ENCODE results near the gene GNA15.
A peak's percentile ranks its signal among the peaks of the same experiment; 100 is the strongest.

The GNA15 gene

DNA sequence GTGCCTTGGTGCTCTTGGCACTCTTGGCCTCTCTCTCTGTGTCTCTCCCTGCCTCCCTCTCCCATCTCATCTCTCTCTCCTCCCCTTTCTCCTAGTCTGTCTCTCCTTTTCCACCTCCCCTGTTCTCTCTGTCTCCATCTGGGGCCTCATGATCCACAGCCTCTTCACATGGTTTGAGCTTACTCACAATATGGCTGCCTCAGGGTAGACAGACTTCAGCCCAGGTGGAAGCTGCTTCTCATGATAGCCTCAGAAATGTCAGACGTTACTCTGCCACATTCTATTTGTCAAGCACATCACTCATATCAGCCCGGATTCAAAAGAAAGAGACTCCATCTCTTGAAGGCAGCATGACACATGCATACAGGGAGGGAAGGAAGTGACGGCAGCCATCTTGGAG is 24.4 kb downstream of the GNA15 start:
- H3K4me3 ChIP-seq (ENCODE audit: low read depth in 1 of 2, low read length in 1 of 2), result no peak overlapping the region
- peaks cover 29% of the 10 kb centered on the region for H3K36me3 ChIP-seq
- no peak for TF ChIP-seq CTCF (IDR thresholded peaks at IDR 0.05)
- H3K9me3 ChIP-seq, result no peaks in the 10 kb centered on the region
- H3K4me1 ChIP-seq (ENCODE audit: control insufficient read depth in 1 of 2, insufficient read depth in 1 of 2, low read depth in 1 of 2, low read length in 1 of 2), result peaks cover 22 to 25% of the 10 kb centered on the region in 2 experiments
- H3K27me3 ChIP-seq, result no peaks in the 10 kb centered on the region
- no peak overlapping the region for H3K27ac ChIP-seq

DNA sequence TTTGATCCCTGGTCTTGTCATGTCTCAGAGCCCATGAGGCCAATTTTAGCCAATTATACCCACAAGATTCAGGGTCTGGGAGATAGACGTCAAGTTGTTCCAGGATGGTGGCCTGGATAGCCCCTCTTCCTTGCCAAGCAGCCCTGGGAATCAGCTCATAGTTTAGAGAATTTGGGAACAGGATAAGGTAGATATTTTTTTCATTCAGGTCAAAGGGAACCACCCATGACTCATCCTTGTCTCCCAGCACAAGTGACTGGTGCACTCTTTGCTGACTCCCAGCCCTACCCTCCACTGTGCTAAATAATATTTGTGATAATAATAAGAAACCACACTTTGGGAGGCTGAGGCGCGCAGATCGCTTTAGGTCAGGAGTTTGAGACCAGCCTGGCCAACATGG is 25.6 kb downstream of the GNA15 start:
- Histone ChIP-seq H3K36me3 (peaks cover 26% of the 10 kb centered on the region), H3K27me3 (no peaks in the 10 kb centered on the region), H3K4me3 (ENCODE audit: low read depth in 1 of 2, low read length in 1 of 2) (no peak overlapping the region), H3K4me1 (ENCODE audit: control insufficient read depth in 1 of 2, insufficient read depth in 1 of 2, low read depth in 1 of 2, low read length in 1 of 2) (peaks cover 35% of the 10 kb centered on the region in 2 experiments), H3K27ac (peak overlapping the region; percentile 4), H3K9me3 (no peaks in the 10 kb centered on the region)
- TF ChIP-seq CTCF (IDR thresholded peaks at IDR 0.05), result no peak

GRCh38 chr19:3162418-3163229 is 26.8 kb downstream of the GNA15 start:
- no peak for TF ChIP-seq CTCF (IDR thresholded peaks at IDR 0.05)
- Histone ChIP-seq H3K36me3 (peaks cover 21% of the 10 kb centered on the region), H3K4me3 (ENCODE audit: low read depth in 1 of 2, low read length in 1 of 2) (peak overlapping the region in 1 of 2 experiments; percentile 54), H3K27me3 (no peaks in the 10 kb centered on the region), H3K4me1 (ENCODE audit: control insufficient read depth in 1 of 2, insufficient read depth in 1 of 2, low read depth in 1 of 2, low read length in 1 of 2) (peaks cover 46 to 47% of the 10 kb centered on the region in 2 experiments), H3K27ac (peak overlapping the region; percentile 96), H3K9me3 (no peaks in the 10 kb centered on the region)

- Histone ChIP-seq H3K4me3 (ENCODE audit: low read depth in 1 of 2, low read length in 1 of 2) (peak overlapping the region; percentile 54 to 71), H3K27ac (peak overlapping the region; percentile 96), H3K4me1 (ENCODE audit: control insufficient read depth in 1 of 2, insufficient read depth in 1 of 2, low read depth in 1 of 2, low read length in 1 of 2) (peaks cover 49 to 51% of the 10 kb centered on the region in 2 experiments), H3K27me3 (no peaks in the 10 kb centered on the region), H3K9me3 (no peaks in the 10 kb centered on the region), H3K36me3 (peaks cover 14% of the 10 kb centered on the region)
- TF ChIP-seq CTCF (IDR thresholded peaks at IDR 0.05), result peak; percentile 98
Observed at GRCh38 chr19:3163230-3163886, 27.5 kb downstream of the GNA15 start.

GRCh38 chr19:3163943-3164342 is 28.1 kb downstream of the GNA15 start:
- TF ChIP-seq CTCF (IDR thresholded peaks at IDR 0.05), result no peak
- Histone ChIP-seq H3K27me3 (no peaks in the 10 kb centered on the region), H3K9me3 (no peaks in the 10 kb centered on the region), H3K4me3 (ENCODE audit: low read depth in 1 of 2, low read length in 1 of 2) (peak overlapping the region; percentile 54 to 71), H3K27ac (peak overlapping the region; percentile 96), H3K4me1 (ENCODE audit: control insufficient read depth in 1 of 2, insufficient read depth in 1 of 2, low read depth in 1 of 2, low read length in 1 of 2) (peaks cover 49 to 52% of the 10 kb centered on the region in 2 experiments), H3K36me3 (peaks cover 14% of the 10 kb centered on the region)
